Neural cell (in vitro differentiated cells): ENCODE data around the gene RBM33.

Experiments
- CTCF ChIP-seq: fragments of 450-650 bp; IDR thresholded peaks from 2 replicates; pipeline ENCODE4 v1.5.1; 2014; ENCODE audit warnings: antibody characterized with exemption, mild to moderate bottlenecking, moderate library complexity; ENCODE audit not compliant: poor library complexity, severe bottlenecking
- EP300 ChIP-seq: fragments of 450-650 bp; conservative IDR thresholded peaks from 2 replicates; pipeline ENCODE4 v1.6.1; 2014; ENCODE audit warnings: antibody characterized with exemption, mild to moderate bottlenecking, moderate library complexity; ENCODE audit not compliant: poor library complexity, severe bottlenecking
- EZH2 ChIP-seq: fragments of 200-600, 300-800 bp; shearing (Covaris generic), sonication (generic); IDR thresholded peaks from 2 replicates; pipeline ENCODE4 v1.6.1; 2014; ENCODE audit warnings: antibody characterized with exemption, low read length, borderline replicate concordance, mild to moderate bottlenecking; ENCODE audit not compliant: insufficient read depth, poor library complexity, severe bottlenecking
- POLR2AphosphoS5 ChIP-seq: IDR thresholded peaks from 2 replicates; pipeline ENCODE4 v1.6.1; 2012
- TAF1 ChIP-seq: IDR thresholded peaks from 2 replicates; pipeline ENCODE4 v1.6.1; 2012; ENCODE audit warnings: low read depth

GRCh38 chr7:155741805-155742204 lies 97.3 kb downstream of the RBM33 start:
- TF ChIP-seq CTCF (no peak), EP300 (no peak), EZH2 (no peak), TAF1 (no peak), POLR2AphosphoS5 (no peak)
